H1 (cell line): ENCODE data around the gene TRIP13. TPM values are rescaled to one million over a fixed set of nuclear protein-coding genes. Genes with fewer than 3 reads are reported as not detected.

Experiments used
- BACH1 ChIP-seq: IDR thresholded peaks from 2 replicates; pipeline ENCODE4 v1.6.1; 2012; ENCODE audit warnings: low read length, improper control_type of control experiment
- CBX5 ChIP-seq: fragments of 300-800, 300-1000 bp; sonication (generic); IDR thresholded peaks from 2 replicates; pipeline ENCODE4 v1.7.1; 2016; ENCODE audit warnings: antibody characterized with exemption, low read length, low read depth
- CBX8 ChIP-seq: fragments of 300-800, 300-1000 bp; sonication (generic); IDR thresholded peaks from 2 replicates; pipeline ENCODE4 v1.7.1; 2016; ENCODE audit warnings: low read depth, low read length, borderline replicate concordance
- CTBP2 ChIP-seq: IDR thresholded peaks from 2 replicates; pipeline ENCODE4 v1.7.0; 2011; ENCODE audit warnings: borderline replicate concordance, mild to moderate bottlenecking, moderate library complexity, mixed read lengths, low read length; ENCODE audit not compliant: insufficient read depth, insufficient read length
- EGR1 ChIP-seq: IDR thresholded peaks from 2 replicates; pipeline ENCODE4 v1.6.1; 2011; ENCODE audit warnings: low read depth, low read length, borderline replicate concordance
- EP300 ChIP-seq, 2 experiments: IDR thresholded peaks; 1 replicate in 1 of 2; 2 replicates in 1 of 2; pipeline ENCODE4 v1.6.1; 2011 to 2012; ENCODE audit warnings: low read depth in 2 of 2, low read length in 2 of 2, mild to moderate bottlenecking in 2 of 2, borderline replicate concordance in 1 of 2, inconsistent platforms in 1 of 2, moderate library complexity in 1 of 2
- FOSL1 ChIP-seq: IDR thresholded peaks from 2 replicates; pipeline ENCODE4 v1.6.1; 2011; ENCODE audit warnings: mild to moderate bottlenecking, low read depth, low read length, moderate library complexity; ENCODE audit not compliant: insufficient read depth
- GTF2F1 ChIP-seq: IDR thresholded peaks from 2 replicates; pipeline ENCODE4 v1.6.1; 2012; ENCODE audit warnings: low read depth, low read length, improper control_type of control experiment, borderline replicate concordance
- KDM1A ChIP-seq: fragments of 200-600, 300-600 bp; sonication (generic); IDR thresholded peaks from 2 replicates; pipeline ENCODE4 v1.7.1; 2016; ENCODE audit warnings: mild to moderate bottlenecking, low read length, borderline replicate concordance
- KDM5A ChIP-seq: fragments of 200-600 bp; IDR thresholded peaks from 2 replicates; pipeline ENCODE4 v1.7.1; 2012; ENCODE audit warnings: mild to moderate bottlenecking, low read length, inconsistent platforms, mixed read lengths
- NRF1 ChIP-seq: IDR thresholded peaks from 2 replicates; pipeline ENCODE4 v1.6.1; 2011; ENCODE audit warnings: mild to moderate bottlenecking, low read depth, low read length, improper control_type of control experiment
- PHF8 ChIP-seq: fragments of 200-600 bp; sonication (generic); conservative IDR thresholded peaks from 2 replicates; pipeline ENCODE4 v1.7.1; 2012; ENCODE audit warnings: low read depth, mild to moderate bottlenecking, inconsistent platforms, low read length, moderate library complexity
- SP1 ChIP-seq: IDR thresholded peaks from 2 replicates; pipeline ENCODE4 v1.6.1; 2011; ENCODE audit warnings: low read depth, low read length
- SP2 ChIP-seq: IDR thresholded peaks from 2 replicates; pipeline ENCODE4 v1.6.1; 2012; ENCODE audit warnings: mild to moderate bottlenecking, low read length, inconsistent platforms
- SP4 ChIP-seq: IDR thresholded peaks from 2 replicates; pipeline ENCODE4 v1.6.1; 2012; ENCODE audit warnings: low read length, inconsistent platforms
- TBP ChIP-seq: IDR thresholded peaks from 2 replicates; pipeline ENCODE4 v1.6.1; 2011; ENCODE audit warnings: low read depth, low read length, improper control_type of control experiment
- TCF12 ChIP-seq: IDR thresholded peaks from 2 replicates; pipeline ENCODE4 v1.6.1; 2011; ENCODE audit warnings: low read depth, mild to moderate bottlenecking, low read length
- TEAD4 ChIP-seq: IDR thresholded peaks from 2 replicates; pipeline ENCODE4 v1.6.1; 2012; ENCODE audit warnings: low read depth, low read length, inconsistent platforms, mixed read lengths
- polyA plus RNA-seq, 7 experiments: library from polyadenylated mRNA; depleted of rRNA in 3 of 7; stranded (reverse) in 5 of 7; unstranded in 2 of 7; fragments of >200 nt in 5 of 7; fragments of 200-250 nt in 2 of 7; gene quantifications; 1 replicate in 5 of 7; 2 replicates in 1 of 7; 4 replicates in 1 of 7; pipeline versions ENCODE4 v1.2.1 to v1.2.3, GENCODE V29; 2011 to 2013; ENCODE audit warnings: missing spikeins in 2 of 7, mixed read lengths in 2 of 7
- total RNA-seq: library from RNA; stranded (reverse); fragmentation: NEBNext Ultra II Directional; extraction: Animal tissue kit (Norgen Biotek cat#: 25700); gene quantifications from 2 replicates; pipeline ENCODE4 v1.2.1, GENCODE V29; 2021
- TF ChIP-seq, protein P1 (sequence below): IDR thresholded peaks from 2 replicates; pipeline ENCODE4 v1.6.1; 2011; ENCODE audit warnings: low read depth, mild to moderate bottlenecking, low read length; ENCODE audit not compliant: insufficient read depth
- TF ChIP-seq, protein P2 (sequence below): IDR thresholded peaks from 2 replicates; pipeline ENCODE4 v1.6.1; 2012; ENCODE audit warnings: inconsistent platforms
- TF ChIP-seq, protein P3 (sequence below): IDR thresholded peaks from 2 replicates; pipeline ENCODE4 v1.6.1; 2012; ENCODE audit warnings: inconsistent platforms
- TF ChIP-seq, protein P4 (sequence below): IDR thresholded peaks from 2 replicates; pipeline ENCODE4 v1.6.1; 2012; ENCODE audit warnings: low read length, inconsistent platforms

Gene TRIP13
- total and polyA plus RNA-seq, 2 of the 8 experiments (the other 6 are each of a cell fraction or from before 2014, with no cell fraction given), result 20.0 to 39.2 TPM

DNA sequence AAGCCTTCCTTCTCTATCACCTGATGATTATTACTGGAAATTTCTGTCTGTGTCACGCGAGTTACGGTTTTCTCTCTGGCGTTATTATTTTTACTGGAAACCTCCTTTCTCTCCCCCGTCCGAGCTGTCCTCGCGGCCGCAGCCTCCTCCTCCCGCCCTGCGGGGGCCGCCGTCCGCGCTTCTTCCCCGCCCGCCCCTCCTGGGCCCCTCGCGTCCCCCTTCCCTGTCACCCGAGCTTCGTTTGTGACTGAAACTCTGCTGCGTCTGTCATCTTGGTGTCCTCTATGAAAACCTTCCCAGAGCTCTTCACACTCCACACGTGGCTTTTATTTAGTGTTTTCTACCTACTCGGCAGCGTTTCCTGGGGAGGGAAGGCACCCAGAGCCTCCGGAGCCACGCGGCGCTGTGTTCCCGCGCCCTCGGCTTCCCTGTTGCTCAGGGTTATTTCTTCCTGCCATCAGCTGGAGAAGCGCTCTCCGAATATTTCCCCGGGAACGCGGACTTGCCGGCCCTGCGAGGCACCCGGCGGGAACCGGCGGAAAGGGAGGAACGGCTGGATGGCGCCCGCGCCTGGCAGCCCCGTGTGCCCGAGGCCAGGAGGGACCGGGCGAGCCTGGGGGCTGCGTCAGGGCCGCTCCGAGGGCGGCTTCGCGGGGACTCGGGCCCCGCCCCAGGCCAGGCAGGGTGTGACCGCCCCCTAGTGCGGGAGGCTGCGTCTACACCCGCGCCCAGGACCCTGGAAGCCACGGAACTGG lies 33.9 kb downstream of the TRIP13 start (continued):
- no peak for TF ChIP-seq EP300 (IDR thresholded peaks at IDR 0.05; ENCODE audit: borderline replicate concordance in 1 of 2, low read depth in 2 of 2, low read length in 2 of 2)
- TF ChIP-seq, protein P1, sequence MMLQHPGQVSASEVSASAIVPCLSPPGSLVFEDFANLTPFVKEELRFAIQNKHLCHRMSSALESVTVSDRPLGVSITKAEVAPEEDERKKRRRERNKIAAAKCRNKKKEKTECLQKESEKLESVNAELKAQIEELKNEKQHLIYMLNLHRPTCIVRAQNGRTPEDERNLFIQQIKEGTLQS, result no peak
- TF ChIP-seq GTF2F1, result no peak
- TF ChIP-seq PHF8, result no peak
- no peak for TF ChIP-seq TEAD4
- TF ChIP-seq SP2, result no peak
- TF ChIP-seq EGR1, result no peak
- TF ChIP-seq TCF12, result no peak
- TF ChIP-seq BACH1, result no peak
- TF ChIP-seq KDM1A, result no peak
- TF ChIP-seq CBX5, result no peak
- TF ChIP-seq, protein P2, sequence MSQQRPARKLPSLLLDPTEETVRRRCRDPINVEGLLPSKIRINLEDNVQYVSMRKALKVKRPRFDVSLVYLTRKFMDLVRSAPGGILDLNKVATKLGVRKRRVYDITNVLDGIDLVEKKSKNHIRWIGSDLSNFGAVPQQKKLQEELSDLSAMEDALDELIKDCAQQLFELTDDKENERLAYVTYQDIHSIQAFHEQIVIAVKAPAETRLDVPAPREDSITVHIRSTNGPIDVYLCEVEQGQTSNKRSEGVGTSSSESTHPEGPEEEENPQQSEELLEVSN, result peak; percentile 93
- TF ChIP-seq, protein P3, sequence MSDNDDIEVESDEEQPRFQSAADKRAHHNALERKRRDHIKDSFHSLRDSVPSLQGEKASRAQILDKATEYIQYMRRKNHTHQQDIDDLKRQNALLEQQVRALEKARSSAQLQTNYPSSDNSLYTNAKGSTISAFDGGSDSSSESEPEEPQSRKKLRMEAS, result peak; percentile 60
- no peak for TF ChIP-seq CBX8
- no peak for TF ChIP-seq FOSL1
- TF ChIP-seq SP1, result no peak
- TF ChIP-seq SP4, result no peak
- no peak for TF ChIP-seq NRF1
- no peak for TF ChIP-seq CTBP2
- TF ChIP-seq KDM5A, result no peak
- TF ChIP-seq TBP, result no peak
- TF ChIP-seq, protein P4, sequence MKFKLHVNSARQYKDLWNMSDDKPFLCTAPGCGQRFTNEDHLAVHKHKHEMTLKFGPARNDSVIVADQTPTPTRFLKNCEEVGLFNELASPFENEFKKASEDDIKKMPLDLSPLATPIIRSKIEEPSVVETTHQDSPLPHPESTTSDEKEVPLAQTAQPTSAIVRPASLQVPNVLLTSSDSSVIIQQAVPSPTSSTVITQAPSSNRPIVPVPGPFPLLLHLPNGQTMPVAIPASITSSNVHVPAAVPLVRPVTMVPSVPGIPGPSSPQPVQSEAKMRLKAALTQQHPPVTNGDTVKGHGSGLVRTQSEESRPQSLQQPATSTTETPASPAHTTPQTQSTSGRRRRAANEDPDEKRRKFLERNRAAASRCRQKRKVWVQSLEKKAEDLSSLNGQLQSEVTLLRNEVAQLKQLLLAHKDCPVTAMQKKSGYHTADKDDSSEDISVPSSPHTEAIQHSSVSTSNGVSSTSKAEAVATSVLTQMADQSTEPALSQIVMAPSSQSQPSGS, result no peak
